Thoracic aorta (tissue), 2 donors: ENCODE results near the gene MFGE8. TPM values are rescaled to one million over a fixed set of nuclear protein-coding genes. Genes with fewer than 3 reads are reported as not detected.

ENCODE experiments used
- ATAC-seq: fragments of 150-250 bp; one replicate; pipeline ENCODE4 v1.8.0; 2017; ENCODE audit warnings: low read depth; ENCODE audit not compliant: insufficient number of reproducible peaks, low FRiP score
- DNase-seq: peaks from one replicate; pipeline ENCODE4 v3.0.0-alpha.2; 2020; ENCODE audit warnings: low spot score
- H3K27ac ChIP-seq, 2 donors: fragments of 200-600 bp; sonication (generic); 1 replicate in 1 of 2; 2 replicates in 1 of 2; pipeline ENCODE4 v1.5.1; 2016; ENCODE audit warnings: mild to moderate bottlenecking in 2 of 2, moderate library complexity in 2 of 2
- H3K27me3 ChIP-seq: fragments of 200-600 bp; sonication (generic); replicated peaks from 2 replicates; pipeline ENCODE4 v1.6.0; 2016; ENCODE audit warnings: mild to moderate bottlenecking; ENCODE audit not compliant: insufficient read depth
- H3K36me3 ChIP-seq: fragments of 200-600 bp; sonication (generic); one replicate; pipeline ENCODE4 v1.5.1; 2016
- H3K4me1 ChIP-seq, 2 donors: fragments of 200-600 bp; sonication (generic); 1 replicate in 1 of 2; 2 replicates in 1 of 2; pipeline versions ENCODE4 v1.5.1 to v1.6.0; 2016; ENCODE audit warnings: low read depth in 2 of 2, mild to moderate bottlenecking in 1 of 2; ENCODE audit not compliant: control insufficient read depth in 1 of 2
- H3K4me3 ChIP-seq: fragments of 200-600 bp; sonication (generic); 2 replicates; pipeline ENCODE4 v1.5.1; 2016; ENCODE audit warnings: mild to moderate bottlenecking
- H3K9me3 ChIP-seq: fragments of 200-600 bp; sonication (generic); 2 replicates; pipeline ENCODE4 v1.5.1; 2016
- total RNA-seq, 2 donors: library from RNA; depleted of rRNA; stranded (reverse); fragments of >200 nt; gene quantifications; one replicate each; pipeline versions ENCODE4 v1.1.0 to v1.2.3, GENCODE V29; 2016
- TF ChIP-seq, protein P1 (sequence below): fragments of 200-600 bp; sonication (generic); IDR thresholded peaks from one replicate; pipeline ENCODE4 v1.5.1; 2019; ENCODE audit warnings: antibody characterized with exemption

MFGE8 gene
- total RNA-seq, 2 donors from 2014 or later: 1,687 to 3,053 TPM

- peaks cover 12 to 40% of the 10 kb centered on the region in 2 donors for H3K4me1 ChIP-seq
- H3K27me3 ChIP-seq: no peaks in the 10 kb centered on the region
- TF ChIP-seq, protein P1, sequence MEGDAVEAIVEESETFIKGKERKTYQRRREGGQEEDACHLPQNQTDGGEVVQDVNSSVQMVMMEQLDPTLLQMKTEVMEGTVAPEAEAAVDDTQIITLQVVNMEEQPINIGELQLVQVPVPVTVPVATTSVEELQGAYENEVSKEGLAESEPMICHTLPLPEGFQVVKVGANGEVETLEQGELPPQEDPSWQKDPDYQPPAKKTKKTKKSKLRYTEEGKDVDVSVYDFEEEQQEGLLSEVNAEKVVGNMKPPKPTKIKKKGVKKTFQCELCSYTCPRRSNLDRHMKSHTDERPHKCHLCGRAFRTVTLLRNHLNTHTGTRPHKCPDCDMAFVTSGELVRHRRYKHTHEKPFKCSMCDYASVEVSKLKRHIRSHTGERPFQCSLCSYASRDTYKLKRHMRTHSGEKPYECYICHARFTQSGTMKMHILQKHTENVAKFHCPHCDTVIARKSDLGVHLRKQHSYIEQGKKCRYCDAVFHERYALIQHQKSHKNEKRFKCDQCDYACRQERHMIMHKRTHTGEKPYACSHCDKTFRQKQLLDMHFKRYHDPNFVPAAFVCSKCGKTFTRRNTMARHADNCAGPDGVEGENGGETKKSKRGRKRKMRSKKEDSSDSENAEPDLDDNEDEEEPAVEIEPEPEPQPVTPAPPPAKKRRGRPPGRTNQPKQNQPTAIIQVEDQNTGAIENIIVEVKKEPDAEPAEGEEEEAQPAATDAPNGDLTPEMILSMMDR: no peak
- peaks cover 13% of the 10 kb centered on the region for H3K36me3 ChIP-seq
- H3K9me3 ChIP-seq: no peaks in the 10 kb centered on the region
- no peak for DNase-seq
- ATAC-seq: no peak
- peak overlapping the region; percentile 99 for H3K4me3 ChIP-seq
- peak overlapping the region in 1 of 2 donors; percentile 98 for H3K27ac ChIP-seq
Measured at GRCh38 chr15:88913850-88914169, 631 bp upstream of the MFGE8 start.

DNA sequence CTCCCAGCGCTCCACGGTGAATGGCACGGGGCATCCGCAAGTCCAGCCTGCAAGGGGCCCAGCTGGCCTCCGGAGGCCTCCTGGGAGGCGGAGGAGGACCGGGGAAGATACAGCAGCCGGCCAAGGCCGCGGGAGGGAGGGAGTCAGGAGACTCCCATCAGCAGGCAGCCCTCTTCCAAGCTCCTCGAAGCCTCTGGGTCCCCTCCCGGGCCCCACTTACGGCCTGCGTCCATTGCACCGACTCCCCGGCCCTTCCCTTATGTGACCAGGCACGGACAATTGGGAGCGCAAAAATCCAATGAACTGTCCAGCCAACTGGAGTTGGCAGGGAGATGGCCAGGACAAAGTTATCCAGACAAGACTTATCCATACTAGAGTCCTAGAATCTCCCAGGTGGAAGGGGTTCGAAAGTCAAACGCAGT, 668 bp downstream of the MFGE8 start:
- no peaks in the 10 kb centered on the region for H3K27me3 ChIP-seq
- H3K4me1 ChIP-seq: peaks cover 24 to 44% of the 10 kb centered on the region in 2 donors
- ATAC-seq (peak; percentile 3), DNase-seq (no peak)
- H3K9me3 ChIP-seq: no peaks in the 10 kb centered on the region
- H3K4me3 ChIP-seq: peak overlapping the region; percentile 99
- peaks cover 20% of the 10 kb centered on the region for H3K36me3 ChIP-seq
- TF ChIP-seq, protein P1: no peak
- H3K27ac ChIP-seq: peak overlapping the region; percentile 88 to 98

DNA sequence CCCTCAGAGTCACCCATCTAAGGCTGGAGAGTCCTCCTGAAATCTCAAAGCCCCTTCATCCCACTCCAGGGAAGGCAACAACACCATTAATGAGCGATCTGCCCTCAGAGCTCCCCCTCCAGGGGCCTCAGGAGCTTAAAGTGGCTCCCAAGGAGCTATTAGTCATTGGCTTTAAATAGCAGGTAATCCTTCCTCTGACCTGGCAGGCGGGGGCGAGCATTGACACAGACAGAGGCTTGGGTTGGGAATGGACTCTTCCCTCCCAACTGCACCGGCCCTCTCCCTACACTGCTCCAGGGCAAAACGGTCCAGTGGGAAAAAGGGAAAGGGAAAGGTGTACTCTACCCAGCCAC, 1.4 kb downstream of the MFGE8 start:
- H3K36me3 ChIP-seq: peaks cover 24% of the 10 kb centered on the region
- DNase-seq (no peak), ATAC-seq (peak; percentile 48)
- H3K9me3 ChIP-seq: no peaks in the 10 kb centered on the region
- H3K4me3 ChIP-seq: peak overlapping the region; percentile 99
- H3K27ac ChIP-seq: peak overlapping the region; percentile 88 to 98
- H3K27me3 ChIP-seq: no peaks in the 10 kb centered on the region
- peaks cover 24 to 52% of the 10 kb centered on the region in 2 donors for H3K4me1 ChIP-seq
- TF ChIP-seq, protein P1: no peak

- peaks cover 40% of the 10 kb centered on the region for H3K36me3 ChIP-seq
Measured at GRCh38 chr15:88909956-88910831, 3.0 kb downstream of the MFGE8 start.

More at GRCh38 chr15:88909956-88910831, 3.0 kb downstream of the MFGE8 start:
- no peaks in the 10 kb centered on the region for H3K9me3 ChIP-seq
- peak overlapping the region; percentile 99 for H3K4me3 ChIP-seq
- no peaks in the 10 kb centered on the region for H3K27me3 ChIP-seq
- TF ChIP-seq, protein P1: no peak
- no peak for ATAC-seq
- DNase-seq: no peak
- H3K4me1 ChIP-seq: peaks cover 33 to 67% of the 10 kb centered on the region in 2 donors
- peak overlapping the region; percentile 88 to 98 for H3K27ac ChIP-seq
